Measurements from ENCODE around the gene C20orf144. TPM values are rescaled to one million over a fixed set of nuclear protein-coding genes. Genes with fewer than 3 reads are reported as not detected.

Gene C20orf144
- polyA plus RNA-seq, 2 of the 4 experiments (the other 2 are of a cell fraction) = 0.10 to 0.12 TPM

DNA sequence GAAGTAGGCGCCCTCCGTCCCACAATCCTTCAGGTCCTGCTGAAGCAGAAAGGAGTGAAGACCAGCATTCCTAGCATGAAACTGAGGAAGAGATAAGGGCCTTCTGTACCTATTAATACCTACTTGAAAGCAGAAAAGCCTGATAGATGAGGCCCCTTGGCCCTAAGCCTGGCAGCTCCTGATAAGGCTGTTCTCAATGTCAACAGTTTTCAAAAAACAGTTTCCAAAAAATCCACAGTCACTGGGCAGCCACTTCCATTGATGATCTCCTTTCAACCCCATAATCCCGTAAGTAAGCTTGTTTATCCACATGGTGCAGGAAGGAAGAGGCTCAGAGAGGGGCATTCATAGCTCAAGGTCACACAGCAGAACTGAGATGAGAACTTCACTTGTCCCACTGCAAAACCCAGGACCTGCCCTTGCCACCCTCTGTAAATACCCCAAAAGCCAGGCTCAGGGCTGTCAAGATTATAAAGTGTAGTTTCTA lies 26.9 kb downstream of the C20orf144 start (continued):
- TF ChIP-seq, protein P1, sequence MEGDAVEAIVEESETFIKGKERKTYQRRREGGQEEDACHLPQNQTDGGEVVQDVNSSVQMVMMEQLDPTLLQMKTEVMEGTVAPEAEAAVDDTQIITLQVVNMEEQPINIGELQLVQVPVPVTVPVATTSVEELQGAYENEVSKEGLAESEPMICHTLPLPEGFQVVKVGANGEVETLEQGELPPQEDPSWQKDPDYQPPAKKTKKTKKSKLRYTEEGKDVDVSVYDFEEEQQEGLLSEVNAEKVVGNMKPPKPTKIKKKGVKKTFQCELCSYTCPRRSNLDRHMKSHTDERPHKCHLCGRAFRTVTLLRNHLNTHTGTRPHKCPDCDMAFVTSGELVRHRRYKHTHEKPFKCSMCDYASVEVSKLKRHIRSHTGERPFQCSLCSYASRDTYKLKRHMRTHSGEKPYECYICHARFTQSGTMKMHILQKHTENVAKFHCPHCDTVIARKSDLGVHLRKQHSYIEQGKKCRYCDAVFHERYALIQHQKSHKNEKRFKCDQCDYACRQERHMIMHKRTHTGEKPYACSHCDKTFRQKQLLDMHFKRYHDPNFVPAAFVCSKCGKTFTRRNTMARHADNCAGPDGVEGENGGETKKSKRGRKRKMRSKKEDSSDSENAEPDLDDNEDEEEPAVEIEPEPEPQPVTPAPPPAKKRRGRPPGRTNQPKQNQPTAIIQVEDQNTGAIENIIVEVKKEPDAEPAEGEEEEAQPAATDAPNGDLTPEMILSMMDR (IDR thresholded peaks at IDR 0.05) = no peak
- TF ChIP-seq CHD2 (IDR thresholded peaks at IDR 0.05; ENCODE audit: low read length, partially characterized antibody) = no peak
- no peak for TF ChIP-seq GATA3 (IDR thresholded peaks at IDR 0.05; ENCODE audit: borderline replicate concordance)
- TF ChIP-seq HEYL (CRISPR knock-in tag; IDR thresholded peaks at IDR 0.05) = no peak
- no peak for TF ChIP-seq EP300 (IDR thresholded peaks at IDR 0.05)
- TF ChIP-seq SREBF2 (IDR thresholded peaks at IDR 0.05) = no peak
- TF ChIP-seq POLR2AphosphoS2 (conservative IDR thresholded peaks at IDR 0.05; ENCODE audit: low read length) = no peak

DNA sequence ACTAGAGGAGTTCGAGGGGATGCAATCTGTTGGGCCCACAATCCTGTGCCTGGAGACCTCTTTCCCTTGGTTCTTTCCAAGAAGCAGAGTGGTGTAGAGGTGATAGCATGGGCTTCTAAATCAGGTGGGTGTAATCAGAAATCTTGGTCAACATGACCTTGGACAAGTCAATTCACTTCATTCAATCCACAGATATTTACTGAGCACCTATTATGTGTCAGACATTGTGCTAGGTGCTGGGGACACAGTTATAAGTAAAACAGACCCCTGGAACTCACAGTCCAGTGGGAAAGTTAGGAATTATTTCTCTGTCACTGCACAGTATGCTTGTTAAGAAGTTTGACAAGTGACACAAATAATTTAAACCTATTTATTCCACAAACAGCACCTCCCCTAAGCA lies 27.4 kb downstream of the C20orf144 start:
- CTCF ChIA-PET = interaction anchor here (0.9 to 1.6 kb wide), 2 partner anchors 9 to 132 kb away, joined by 3 to 4 read pairs; no protein-coding TSS in a partner anchor
- POLR2A ChIA-PET = no interaction called here
- H3K27ac ChIP-seq = no peak overlapping the region
- H3K9me3 ChIP-seq = no peaks in the 10 kb centered on the region
- H3K4me1 ChIP-seq = peaks cover 13% of the 10 kb centered on the region
- DNase-seq (ENCODE audit: low read depth in 1 of 2, low spot score in 1 of 2) = no peak
- no peak for FAIRE-seq
- no peak for TF ChIP-seq POLR2AphosphoS2 (conservative IDR thresholded peaks at IDR 0.05; ENCODE audit: low read length)
- no peak overlapping the region for H3K4me3 ChIP-seq
- WGBS (ENCODE audit: missing lambda C conversion rate) = 86% methylated on average over 1 of the region's 1 CpG
- ATAC-seq = no peak
- H3K4me2 ChIP-seq = no peak overlapping the region

DNA sequence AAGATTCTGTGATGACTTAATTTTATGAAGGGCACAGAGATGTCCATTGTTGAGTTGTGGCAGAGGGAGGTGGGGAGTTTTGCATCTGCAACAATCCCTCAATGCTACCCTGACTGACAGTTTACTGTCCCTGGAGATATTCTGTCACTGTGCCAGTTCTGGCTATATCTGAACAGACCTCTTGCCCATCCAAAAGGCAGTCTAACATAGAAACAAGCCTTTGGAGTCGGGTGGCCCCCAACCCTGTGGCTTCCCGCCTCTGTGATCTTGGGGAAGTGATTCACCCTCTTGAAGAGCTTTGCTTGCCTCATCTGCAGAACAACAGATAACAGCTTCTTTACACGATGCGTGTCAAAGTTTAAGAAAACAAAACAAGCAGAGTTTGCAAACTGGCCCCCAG lies 27.8 kb downstream of the C20orf144 start:
- H3K4me3 ChIP-seq = no peak overlapping the region
- no peak for TF ChIP-seq ZSCAN20 (CRISPR knock-in tag; IDR thresholded peaks at IDR 0.05)
- TF ChIP-seq EHMT2 (IDR thresholded peaks at IDR 0.05; ENCODE audit: low read depth) = no peak
- no peak for TF ChIP-seq CEBPB (IDR thresholded peaks at IDR 0.05)
- TF ChIP-seq, protein P2, sequence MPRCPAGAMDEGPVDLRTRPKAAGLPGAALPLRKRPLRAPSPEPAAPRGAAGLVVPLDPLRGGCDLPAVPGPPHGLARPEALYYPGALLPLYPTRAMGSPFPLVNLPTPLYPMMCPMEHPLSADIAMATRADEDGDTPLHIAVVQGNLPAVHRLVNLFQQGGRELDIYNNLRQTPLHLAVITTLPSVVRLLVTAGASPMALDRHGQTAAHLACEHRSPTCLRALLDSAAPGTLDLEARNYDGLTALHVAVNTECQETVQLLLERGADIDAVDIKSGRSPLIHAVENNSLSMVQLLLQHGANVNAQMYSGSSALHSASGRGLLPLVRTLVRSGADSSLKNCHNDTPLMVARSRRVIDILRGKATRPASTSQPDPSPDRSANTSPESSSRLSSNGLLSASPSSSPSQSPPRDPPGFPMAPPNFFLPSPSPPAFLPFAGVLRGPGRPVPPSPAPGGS (IDR thresholded peaks at IDR 0.05) = no peak
- no peak for TF ChIP-seq NR3C1 (IDR thresholded peaks at IDR 0.05)
- TF ChIP-seq, protein P3, sequence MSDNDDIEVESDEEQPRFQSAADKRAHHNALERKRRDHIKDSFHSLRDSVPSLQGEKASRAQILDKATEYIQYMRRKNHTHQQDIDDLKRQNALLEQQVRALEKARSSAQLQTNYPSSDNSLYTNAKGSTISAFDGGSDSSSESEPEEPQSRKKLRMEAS (IDR thresholded peaks at IDR 0.05) = no peak
- TF ChIP-seq, protein P4, sequence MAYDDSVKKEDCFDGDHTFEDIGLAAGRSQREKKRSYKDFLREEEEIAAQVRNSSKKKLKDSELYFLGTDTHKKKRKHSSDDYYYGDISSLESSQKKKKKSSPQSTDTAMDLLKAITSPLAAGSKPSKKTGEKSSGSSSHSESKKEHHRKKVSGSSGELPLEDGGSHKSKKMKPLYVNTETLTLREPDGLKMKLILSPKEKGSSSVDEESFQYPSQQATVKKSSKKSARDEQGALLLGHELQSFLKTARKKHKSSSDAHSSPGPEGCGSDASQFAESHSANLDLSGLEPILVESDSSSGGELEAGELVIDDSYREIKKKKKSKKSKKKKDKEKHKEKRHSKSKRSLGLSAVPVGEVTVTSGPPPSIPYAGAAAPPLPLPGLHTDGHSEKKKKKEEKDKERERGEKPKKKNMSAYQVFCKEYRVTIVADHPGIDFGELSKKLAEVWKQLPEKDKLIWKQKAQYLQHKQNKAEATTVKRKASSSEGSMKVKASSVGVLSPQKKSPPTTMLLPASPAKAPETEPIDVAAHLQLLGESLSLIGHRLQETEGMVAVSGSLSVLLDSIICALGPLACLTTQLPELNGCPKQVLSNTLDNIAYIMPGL (CRISPR knock-in tag; IDR thresholded peaks at IDR 0.05; ENCODE audit: borderline replicate concordance) = no peak
- TF ChIP-seq EP300 (IDR thresholded peaks at IDR 0.05) = no peak
- no peak for TF ChIP-seq HDAC2 (IDR thresholded peaks at IDR 0.05)
- TF ChIP-seq, protein P1 (IDR thresholded peaks at IDR 0.05) = no peak
- TF ChIP-seq HOXB5 (CRISPR knock-in tag; IDR thresholded peaks at IDR 0.05) = no peak
- TF ChIP-seq NFE2L2 (conservative IDR thresholded peaks at IDR 0.05; ENCODE audit: low read length) = no peak
- no peak for TF ChIP-seq JUN (IDR thresholded peaks at IDR 0.05)
- TF ChIP-seq KDM5A (IDR thresholded peaks at IDR 0.05) = no peak
- TF ChIP-seq, protein P5, sequence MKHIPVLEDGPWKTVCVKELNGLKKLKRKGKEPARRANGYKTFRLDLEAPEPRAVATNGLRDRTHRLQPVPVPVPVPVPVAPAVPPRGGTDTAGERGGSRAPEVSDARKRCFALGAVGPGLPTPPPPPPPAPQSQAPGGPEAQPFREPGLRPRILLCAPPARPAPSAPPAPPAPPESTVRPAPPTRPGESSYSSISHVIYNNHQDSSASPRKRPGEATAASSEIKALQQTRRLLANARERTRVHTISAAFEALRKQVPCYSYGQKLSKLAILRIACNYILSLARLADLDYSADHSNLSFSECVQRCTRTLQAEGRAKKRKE (CRISPR knock-in tag; IDR thresholded peaks at IDR 0.05; ENCODE audit: low read depth) = no peak
- no peak for TF ChIP-seq HOXB13 (CRISPR knock-in tag; IDR thresholded peaks at IDR 0.05; ENCODE audit: low read depth)
- no peak for TF ChIP-seq CHD2 (IDR thresholded peaks at IDR 0.05; ENCODE audit: low read length, partially characterized antibody)
- no peak for TF ChIP-seq PHF8 (IDR thresholded peaks at IDR 0.05; ENCODE audit: borderline replicate concordance, low read depth)
- no peak for TF ChIP-seq RFX5 (IDR thresholded peaks at IDR 0.05)

More for the DNA sequence above, 27.8 kb downstream of the C20orf144 start:
- H3K9me3 ChIP-seq = no peaks in the 10 kb centered on the region
- WGBS (ENCODE audit: missing lambda C conversion rate) = 39% methylated on average over 4 of the region's 4 CpGs
- H3K4me1 ChIP-seq = peaks cover 8% of the 10 kb centered on the region
- H3K4me2 ChIP-seq = no peak overlapping the region
- H3K27ac ChIP-seq = no peak overlapping the region
- POLR2A ChIA-PET = no interaction called here
- ATAC-seq (no peak), DNase-seq (ENCODE audit: low read depth in 1 of 2, low spot score in 1 of 2) (no peak), FAIRE-seq (no peak)
- CTCF ChIA-PET = interaction anchor here (0.6 to 1.6 kb wide), 3 partner anchors 9 to 132 kb away, joined by 3 to 4 read pairs (median 3); no protein-coding TSS in a partner anchor

Data from A549 (cell line).